Astrocyte (in vitro differentiated cells and primary cell): Measurements from ENCODE around the gene LBR.

Experiments
- EZH2 ChIP-seq: IDR thresholded peaks from 2 replicates; pipeline ENCODE4 v1.6.1; 2012; ENCODE audit warnings: mild to moderate bottlenecking, low read length, inconsistent platforms; ENCODE audit not compliant: insufficient read depth
- TF ChIP-seq, protein P1 (sequence below): IDR thresholded peaks from 2 replicates; pipeline ENCODE4 v1.5.1; 2011; ENCODE audit warnings: low read depth, mild to moderate bottlenecking, inconsistent platforms, low read length, moderate library complexity; ENCODE audit not compliant: insufficient read depth

DNA sequence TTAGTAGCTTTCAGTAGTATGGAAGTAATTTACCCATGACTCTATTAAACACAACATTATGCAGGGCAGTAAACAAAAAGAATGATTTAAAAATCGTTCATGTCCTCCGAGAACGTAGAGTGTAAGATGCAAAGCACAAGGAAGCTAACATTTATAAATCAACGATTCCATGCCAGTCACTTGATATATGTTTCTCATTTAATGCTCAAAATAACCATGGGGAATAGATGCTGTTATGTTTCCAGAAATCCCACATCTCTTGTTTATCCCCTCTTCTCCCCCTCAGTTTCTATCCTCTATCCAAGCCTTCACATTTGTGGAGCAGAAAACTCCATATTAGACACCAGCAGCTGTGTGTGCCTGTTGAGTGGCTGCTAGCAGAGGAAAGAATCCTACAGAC is 52.8 kb downstream of the LBR start:
- TF ChIP-seq, protein P1, sequence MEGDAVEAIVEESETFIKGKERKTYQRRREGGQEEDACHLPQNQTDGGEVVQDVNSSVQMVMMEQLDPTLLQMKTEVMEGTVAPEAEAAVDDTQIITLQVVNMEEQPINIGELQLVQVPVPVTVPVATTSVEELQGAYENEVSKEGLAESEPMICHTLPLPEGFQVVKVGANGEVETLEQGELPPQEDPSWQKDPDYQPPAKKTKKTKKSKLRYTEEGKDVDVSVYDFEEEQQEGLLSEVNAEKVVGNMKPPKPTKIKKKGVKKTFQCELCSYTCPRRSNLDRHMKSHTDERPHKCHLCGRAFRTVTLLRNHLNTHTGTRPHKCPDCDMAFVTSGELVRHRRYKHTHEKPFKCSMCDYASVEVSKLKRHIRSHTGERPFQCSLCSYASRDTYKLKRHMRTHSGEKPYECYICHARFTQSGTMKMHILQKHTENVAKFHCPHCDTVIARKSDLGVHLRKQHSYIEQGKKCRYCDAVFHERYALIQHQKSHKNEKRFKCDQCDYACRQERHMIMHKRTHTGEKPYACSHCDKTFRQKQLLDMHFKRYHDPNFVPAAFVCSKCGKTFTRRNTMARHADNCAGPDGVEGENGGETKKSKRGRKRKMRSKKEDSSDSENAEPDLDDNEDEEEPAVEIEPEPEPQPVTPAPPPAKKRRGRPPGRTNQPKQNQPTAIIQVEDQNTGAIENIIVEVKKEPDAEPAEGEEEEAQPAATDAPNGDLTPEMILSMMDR = no peak
- TF ChIP-seq EZH2 = no peak
